ENCODE results near the gene SLC41A1. TPM values are rescaled to one million over a fixed set of nuclear protein-coding genes. Genes with fewer than 3 reads are reported as not detected.

SLC41A1 gene
- total and polyA plus RNA-seq, 2 donors (not counting 3 experiments of a cell fraction or from before 2014, with no cell fraction given): 21.7 to 22.0 TPM

DNA sequence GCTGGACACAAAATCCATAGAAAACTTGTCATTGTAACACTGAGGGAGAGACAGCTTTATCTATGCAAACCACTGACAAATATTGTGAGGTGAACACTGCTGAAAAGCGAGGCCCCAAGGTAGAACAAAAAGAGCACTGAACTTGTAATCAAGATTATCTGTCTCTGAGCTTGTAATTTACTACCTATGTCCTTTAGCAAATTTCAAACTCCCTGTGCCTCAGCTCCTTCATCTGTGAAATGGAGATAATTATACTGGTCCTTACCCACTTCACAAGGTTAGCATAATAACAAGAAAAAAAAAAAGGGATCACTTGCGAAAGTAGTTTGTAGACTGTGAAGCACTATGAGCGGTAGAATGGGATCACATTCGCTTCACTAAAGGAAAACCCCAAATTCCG lies 58.1 kb downstream of the SLC41A1 start:
- H3K9me1 ChIP-seq (replicated peaks; ENCODE audit: control insufficient read depth, extremely low read depth, insufficient read depth, low read length): no peaks in the 10 kb centered on the region
- DNase-seq (ENCODE audit: low read depth, low spot score): no peak

More for the DNA sequence above, 58.1 kb downstream of the SLC41A1 start:
- Histone ChIP-seq H4K20me1 (replicated peaks; ENCODE audit: control insufficient read depth, extremely low read depth, insufficient read depth, low read length) (no peaks in the 10 kb centered on the region), H3K27me3 (ENCODE audit: control insufficient read depth in 2 of 2, insufficient read depth in 2 of 2, low read length in 2 of 2) (peaks cover 8 to 17% of the 10 kb centered on the region in 2 experiments), H3K4me3 (replicated peaks in 1 of 3; ENCODE audit: insufficient read depth in 1 of 3, low read depth in 1 of 3, low read length in 3 of 3) (no peak overlapping the region), H3K27ac (ENCODE audit: insufficient read depth, low read depth, low read length) (no peak overlapping the region), H3K4me1 (ENCODE audit: control insufficient read depth, extremely low read depth, insufficient read depth, low read length) (peaks cover 4% of the 10 kb centered on the region), H3K9me3 (replicated peaks; ENCODE audit: control insufficient read depth, insufficient read depth, low read length) (no peaks in the 10 kb centered on the region), H3K9ac (replicated peaks; ENCODE audit: extremely low read depth, insufficient read depth, low read length) (no peak overlapping the region), H3K36me3 (ENCODE audit: control insufficient read depth in 2 of 2, extremely low read depth in 1 of 2, insufficient read depth in 2 of 2, low read length in 2 of 2) (no peaks in the 10 kb centered on the region), H3K4me2 (ENCODE audit: insufficient read depth, low read length) (no peak overlapping the region), H3K79me2 (ENCODE audit: control insufficient read depth, insufficient read depth, low read length) (no peaks in the 10 kb centered on the region), H2AFZ (ENCODE audit: low read depth, low read length) (no peak overlapping the region)
- intact Hi-C loops (cut with micrococcal nuclease): no loop called here
- CTCF ChIA-PET: interaction anchor here (1.3 to 1.8 kb wide), 4 partner anchors 11 to 223 kb away, joined by 3 to 9 read pairs (median 6); partner anchors contain the start of gene RAB29
- dilution Hi-C loops (cut with MboI; ENCODE audit: extremely low pct_ligation_motif_present, low sequenced_read_pairs): no loop called here
- TF ChIP-seq MAX (IDR thresholded peaks at IDR 0.05; ENCODE audit: insufficient read depth, insufficient read length) (no peak), EZH2 (IDR thresholded peaks at IDR 0.05; ENCODE audit: borderline replicate concordance, low read depth, low read length, severe bottlenecking) (no peak), FOS (IDR thresholded peaks at IDR 0.05; ENCODE audit: borderline replicate concordance, insufficient read depth, low read length) (no peak), POLR2AphosphoS5 (IDR thresholded peaks at IDR 0.05; ENCODE audit: insufficient read depth, low read depth, low read length) (no peak), MYC (IDR thresholded peaks at IDR 0.05; ENCODE audit: low read depth, low read length) (no peak), JUN (IDR thresholded peaks at IDR 0.05; ENCODE audit: borderline replicate concordance, insufficient read depth, insufficient read length, low read depth) (no peak), POLR2A (IDR thresholded peaks at IDR 0.05; ENCODE audit: low read depth, low read length) (no peak), GATA2 (IDR thresholded peaks at IDR 0.05; ENCODE audit: insufficient read depth, insufficient read length, low read depth, low read length) (no peak)
- TF ChIP-seq, protein P1, sequence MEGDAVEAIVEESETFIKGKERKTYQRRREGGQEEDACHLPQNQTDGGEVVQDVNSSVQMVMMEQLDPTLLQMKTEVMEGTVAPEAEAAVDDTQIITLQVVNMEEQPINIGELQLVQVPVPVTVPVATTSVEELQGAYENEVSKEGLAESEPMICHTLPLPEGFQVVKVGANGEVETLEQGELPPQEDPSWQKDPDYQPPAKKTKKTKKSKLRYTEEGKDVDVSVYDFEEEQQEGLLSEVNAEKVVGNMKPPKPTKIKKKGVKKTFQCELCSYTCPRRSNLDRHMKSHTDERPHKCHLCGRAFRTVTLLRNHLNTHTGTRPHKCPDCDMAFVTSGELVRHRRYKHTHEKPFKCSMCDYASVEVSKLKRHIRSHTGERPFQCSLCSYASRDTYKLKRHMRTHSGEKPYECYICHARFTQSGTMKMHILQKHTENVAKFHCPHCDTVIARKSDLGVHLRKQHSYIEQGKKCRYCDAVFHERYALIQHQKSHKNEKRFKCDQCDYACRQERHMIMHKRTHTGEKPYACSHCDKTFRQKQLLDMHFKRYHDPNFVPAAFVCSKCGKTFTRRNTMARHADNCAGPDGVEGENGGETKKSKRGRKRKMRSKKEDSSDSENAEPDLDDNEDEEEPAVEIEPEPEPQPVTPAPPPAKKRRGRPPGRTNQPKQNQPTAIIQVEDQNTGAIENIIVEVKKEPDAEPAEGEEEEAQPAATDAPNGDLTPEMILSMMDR (IDR thresholded peaks at IDR 0.05; ENCODE audit: extremely low read depth in 1 of 2, insufficient read depth in 1 of 2, low read depth in 1 of 2, low read length in 2 of 2): no peak
- no peak for FAIRE-seq
- POLR2A ChIA-PET: no interaction called here
- BruUV-seq (replicated peaks): no TSS peak
